ENCODE results near the gene SLC22A7.

- TF ChIP-seq CTBP1 (IDR thresholded peaks at IDR 0.05; ENCODE audit: borderline replicate concordance) = no peak
- no peak for TF ChIP-seq TARDBP (IDR thresholded peaks at IDR 0.05)
- no peak for TF ChIP-seq BHLHE40 (IDR thresholded peaks at IDR 0.05; ENCODE audit: borderline replicate concordance)
- TF ChIP-seq HDGF (IDR thresholded peaks at IDR 0.05; ENCODE audit: borderline replicate concordance) = no peak
- TF ChIP-seq SUZ12 (IDR thresholded peaks at IDR 0.05) = no peak
These were observed 27.8 kb downstream of the SLC22A7 start for GRCh38 chr6:43325876-43326275.
